Occipital lobe (tissue), 2 donors: ENCODE results near the gene TMPRSS15. TPM values are rescaled to one million over a fixed set of nuclear protein-coding genes. Genes with fewer than 3 reads are reported as not detected.

Experiments used
- DNase-seq: peaks from one replicate; lab custom pipeline; 2025; lab: John Stamatoyannopoulos, UW
- total RNA-seq: library from RNA; depleted of rRNA; stranded (reverse); fragments of >200 nt; gene quantifications from one replicate; pipeline ENCODE4 v1.2.3, GENCODE V29; 2014

The TMPRSS15 gene
- total RNA-seq, 1 donor from 2014 or later, result not detected

DNA sequence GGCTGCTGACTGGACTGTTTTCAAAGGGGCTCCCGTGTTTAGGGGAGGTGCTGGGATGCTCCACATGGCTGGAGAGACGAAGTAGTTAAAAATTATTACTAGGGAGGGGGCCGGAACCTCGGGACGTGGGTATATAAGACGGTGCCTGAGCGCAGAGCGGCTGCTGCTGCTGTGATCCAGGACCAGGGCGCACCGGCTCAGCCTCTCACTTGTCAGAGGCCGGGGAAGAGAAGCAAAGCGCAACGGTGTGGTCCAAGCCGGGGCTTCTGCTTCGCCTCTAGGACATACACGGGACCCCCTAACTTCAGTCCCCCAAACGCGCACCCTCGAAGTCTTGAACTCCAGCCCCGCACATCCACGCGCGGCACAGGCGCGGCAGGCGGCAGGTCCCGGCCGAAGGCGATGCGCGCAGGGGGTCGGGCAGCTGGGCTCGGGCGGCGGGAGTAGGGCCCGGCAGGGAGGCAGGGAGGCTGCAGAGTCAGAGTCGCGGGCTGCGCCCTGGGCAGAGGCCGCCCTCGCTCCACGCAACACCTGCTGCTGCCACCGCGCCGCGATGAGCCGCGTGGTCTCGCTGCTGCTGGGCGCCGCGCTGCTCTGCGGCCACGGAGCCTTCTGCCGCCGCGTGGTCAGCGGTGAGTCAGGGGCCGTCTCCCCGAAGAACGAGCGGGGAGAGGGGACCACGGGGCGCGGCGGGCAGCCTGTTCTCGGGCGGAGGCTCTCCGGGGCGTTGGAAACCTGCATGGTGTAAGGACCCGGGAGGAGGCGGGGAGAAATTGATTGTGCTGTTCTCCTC lies 158.7 kb downstream of the TMPRSS15 start, which contains the start of gene CHODL:
Gene CHODL, plus strand, starts transcription at position 163 of the 793 bp plus-strand sequence. Its CDS starts 391 bp downstream, at position 554.
- no peak for DNase-seq

DNA sequence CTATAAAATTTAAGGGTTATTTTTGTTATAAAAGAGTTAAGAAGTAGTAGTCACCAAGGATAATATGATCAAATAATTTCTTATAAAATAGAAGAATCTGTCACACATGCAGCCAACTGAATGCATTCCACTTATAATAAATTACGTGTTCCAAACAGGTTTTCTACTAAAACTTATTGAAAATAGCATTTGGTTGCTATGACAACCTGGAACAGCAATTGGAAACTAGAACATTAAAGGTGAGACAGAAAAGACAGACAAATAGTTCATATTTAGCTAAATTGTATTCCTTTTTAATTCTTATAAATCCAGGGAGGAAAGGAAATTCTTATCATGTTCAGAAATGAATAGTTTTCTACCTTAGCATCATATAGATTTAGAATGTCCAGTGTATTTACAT lies 168.0 kb downstream of the TMPRSS15 start:
- DNase-seq, result no peak

DNA sequence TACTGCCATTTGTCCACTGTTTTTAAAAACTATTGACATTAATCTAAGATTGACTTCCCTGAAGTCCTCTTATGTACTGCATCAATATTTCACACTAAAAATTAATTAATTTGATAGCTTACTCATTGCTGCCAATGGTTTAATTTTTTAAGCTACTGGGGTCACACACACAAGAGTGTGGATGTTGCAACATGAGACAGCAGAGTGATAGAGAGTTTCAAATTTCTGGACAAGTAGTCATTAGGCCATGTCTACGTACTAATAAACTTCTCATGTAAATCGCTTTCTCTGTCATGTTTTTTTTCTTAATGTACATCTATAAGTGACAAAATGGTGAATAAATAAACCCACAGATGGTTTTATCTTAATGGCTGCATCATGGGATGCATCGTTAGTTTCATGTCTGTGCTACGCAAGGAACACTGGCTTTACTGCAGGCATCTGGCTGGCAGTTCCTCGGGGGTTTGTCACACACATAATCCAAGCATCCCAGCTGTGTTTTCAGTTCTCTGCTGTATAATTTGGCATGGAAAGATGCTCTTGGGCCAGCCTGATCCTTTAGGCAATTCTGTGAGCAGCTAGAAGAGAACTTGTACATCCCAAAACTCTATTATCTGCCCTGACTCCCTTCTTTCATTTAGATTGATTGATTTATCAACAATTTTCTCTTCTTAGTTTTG lies 175.4 kb downstream of the TMPRSS15 start:
- DNase-seq, result no peak

DNA sequence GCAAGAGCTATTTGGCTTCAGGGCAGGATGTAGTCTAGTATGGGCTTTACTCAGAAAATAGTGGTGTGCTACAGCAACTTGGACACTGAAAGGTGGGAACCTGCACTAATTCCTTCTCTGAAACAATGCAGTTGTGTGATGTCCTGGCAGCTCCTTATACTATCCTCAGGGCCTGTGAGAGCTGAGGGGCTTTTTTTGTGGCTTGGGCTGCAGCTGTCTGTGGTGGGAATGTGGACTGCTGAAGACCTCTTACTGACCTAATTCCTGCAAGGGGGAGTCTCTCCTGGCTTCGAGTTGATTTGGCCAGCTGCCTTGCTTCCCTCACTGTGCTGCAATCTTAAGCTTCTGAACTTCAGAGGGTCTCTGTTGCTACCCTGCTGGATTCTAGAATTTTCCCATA lies 181.2 kb downstream of the TMPRSS15 start:
- DNase-seq, result no peak

DNA sequence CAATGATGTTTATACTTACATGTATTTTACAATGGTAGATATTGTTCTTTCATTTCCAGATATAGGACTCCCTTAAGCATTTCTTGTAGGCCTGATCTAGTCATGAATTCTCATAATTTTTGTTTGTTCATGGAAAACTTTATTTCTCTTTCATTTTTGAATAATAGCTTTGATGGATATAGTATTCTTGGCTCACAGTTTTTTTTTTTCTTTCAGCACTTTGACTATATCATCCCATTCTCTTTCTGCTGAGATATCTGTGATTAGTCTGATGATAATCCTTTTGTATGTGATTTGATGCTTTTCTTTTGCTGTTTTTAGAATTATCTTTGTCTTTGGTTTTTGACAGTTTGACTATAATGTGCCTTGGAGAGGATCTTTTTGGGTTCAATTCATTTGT lies 183.1 kb downstream of the TMPRSS15 start:
- no peak for DNase-seq

Other genes with a start within 250 kb of the TMPRSS15 start
- gene CHODL, start 159.0 kb downstream of the TMPRSS15 start, total RNA-seq, result 1.4 TPM